HG02943 (cell line): ENCODE results near the gene MAP3K8.
"Not testable (repeated sequence)": the region's sequence is repeated elsewhere in the genome, so short reads cannot be mapped to it uniquely, and the experiment has no call there.

Experiments
- ATAC-seq: cut with Tn5 transposase; IDR thresholded peaks from one replicate; pipeline ENCODE4 v1.9.1; 2021; ENCODE audit warnings: mild to moderate bottlenecking, low read depth, moderate library complexity; ENCODE audit not compliant: unreplicated experiment

Gene MAP3K8

DNA sequence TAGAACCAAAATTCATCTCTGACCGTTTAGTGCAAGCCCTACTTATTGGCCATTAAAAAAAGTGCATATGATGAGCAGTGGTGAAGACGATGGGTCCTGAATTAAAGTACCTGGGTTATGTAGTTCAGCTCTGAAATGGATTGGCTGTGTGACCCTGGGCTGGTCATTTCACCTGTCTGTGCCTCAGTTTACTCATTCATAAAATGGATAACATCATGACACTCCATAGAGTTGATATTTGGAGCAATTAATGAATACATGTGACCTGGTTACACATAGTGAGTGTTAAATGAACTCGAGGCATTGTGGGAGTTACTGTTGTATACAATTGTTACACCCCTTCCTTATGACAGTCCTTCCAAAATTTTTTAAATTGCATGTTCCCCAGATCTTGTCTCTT lies 9.1 kb downstream of the MAP3K8 start:
- ATAC-seq, result no peak

DNA sequence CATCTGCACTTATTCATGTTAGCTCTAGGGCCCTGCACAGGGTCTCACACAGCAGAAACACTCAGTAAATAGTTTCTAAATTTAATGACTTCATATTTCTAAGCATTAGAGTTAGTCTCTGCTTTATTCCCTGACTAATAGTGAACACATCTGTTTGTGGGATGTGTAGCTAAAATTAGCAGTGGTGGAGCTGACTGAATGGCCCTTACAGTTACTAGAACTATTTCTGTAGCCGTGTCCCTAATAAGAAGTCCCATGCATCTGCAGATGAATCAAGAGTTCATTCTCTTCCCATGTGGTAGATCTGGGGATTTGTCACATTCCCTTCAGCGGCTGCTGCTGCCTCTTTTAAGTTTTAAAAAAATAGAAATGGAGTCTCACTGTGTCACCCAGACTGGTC lies 11.7 kb downstream of the MAP3K8 start:
- ATAC-seq, result no peak

DNA sequence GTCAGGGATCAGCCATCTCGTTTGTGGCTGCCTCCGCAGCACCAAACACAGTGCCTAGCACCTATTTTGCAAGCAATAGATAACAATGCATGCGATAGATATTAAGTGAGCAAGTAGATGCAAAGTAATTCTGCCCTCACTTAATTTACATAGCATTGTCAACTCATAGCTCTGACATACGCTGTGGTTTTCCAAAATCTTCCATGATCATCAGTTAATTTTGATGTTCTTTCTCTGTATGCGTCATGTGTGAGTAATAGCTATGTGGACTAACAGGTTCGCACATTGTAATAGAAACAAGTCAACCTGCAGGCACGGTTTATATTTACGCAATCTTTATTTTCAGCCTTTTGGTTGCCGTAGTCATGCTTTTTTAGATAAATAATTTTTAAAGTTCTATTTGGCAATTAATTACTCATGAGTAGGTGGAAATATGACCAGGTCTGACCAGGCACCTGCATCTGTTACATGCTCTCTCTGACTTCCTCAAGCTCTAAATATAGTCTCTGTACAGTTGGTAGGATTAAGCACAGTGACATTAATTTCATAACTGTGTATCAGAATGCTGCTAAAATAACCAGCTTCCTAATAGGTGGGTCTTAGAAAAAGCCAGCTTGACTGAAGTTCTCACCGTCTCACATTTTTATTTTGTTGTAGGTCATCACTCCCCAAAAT lies 13.3 kb downstream of the MAP3K8 start:
- ATAC-seq, result no peak

DNA sequence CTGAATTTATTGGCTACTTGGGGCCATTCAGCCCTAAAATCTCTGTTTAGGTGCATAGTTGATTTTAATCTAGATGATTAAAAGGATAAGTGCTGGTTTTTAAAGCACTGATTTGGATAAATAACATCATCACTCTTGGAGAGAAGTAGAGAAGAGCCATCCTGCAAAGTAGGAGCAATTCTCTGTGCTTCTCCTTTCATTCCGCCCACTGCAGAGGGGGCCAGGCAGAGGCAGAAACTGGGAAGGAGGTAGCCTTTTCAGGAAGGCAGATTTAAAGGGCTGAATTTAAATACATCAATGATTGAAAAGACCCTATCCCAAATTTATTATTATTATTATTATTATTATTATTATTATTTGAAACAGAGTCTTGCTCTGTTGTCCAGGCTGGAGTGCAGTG lies 14.1 kb downstream of the MAP3K8 start:
- ATAC-seq, result no peak

DNA sequence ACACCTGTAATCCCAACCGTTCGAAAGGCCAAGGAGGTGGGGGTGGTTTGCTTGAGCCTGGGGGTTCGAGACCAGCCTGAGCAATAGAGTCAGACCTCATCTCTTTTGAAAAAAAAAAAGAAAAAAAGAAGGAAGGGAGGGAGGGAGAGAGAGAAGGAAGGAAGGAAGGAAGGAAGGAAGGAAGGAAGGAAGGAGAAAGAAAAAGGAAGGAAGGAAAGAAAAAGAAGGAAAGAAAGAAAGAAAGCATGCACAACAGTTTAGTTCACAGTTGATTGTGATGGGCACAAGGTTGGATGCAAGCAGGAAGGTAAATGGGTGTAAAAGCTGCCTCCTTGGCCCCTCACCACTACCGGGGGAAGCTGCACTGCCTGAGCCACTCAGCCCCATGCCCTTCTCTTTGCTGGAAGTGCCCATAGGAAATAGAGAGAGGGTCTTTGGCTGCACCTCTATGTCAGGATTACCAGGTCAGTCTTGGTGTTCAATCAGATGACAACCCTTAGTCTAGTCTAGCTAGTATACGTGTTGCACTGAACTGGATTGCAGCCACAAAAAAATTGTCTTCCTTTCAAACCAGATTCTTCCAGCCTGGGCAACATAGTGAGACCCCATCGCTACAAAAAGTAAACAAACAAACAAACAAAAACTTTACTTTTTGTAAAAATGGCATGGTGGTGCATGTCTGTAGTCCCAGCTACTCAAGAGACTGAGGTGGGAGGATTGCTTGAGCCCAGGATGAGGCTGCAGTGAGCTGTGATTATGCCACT lies 20.0 kb downstream of the MAP3K8 start:
- no peak for ATAC-seq

DNA sequence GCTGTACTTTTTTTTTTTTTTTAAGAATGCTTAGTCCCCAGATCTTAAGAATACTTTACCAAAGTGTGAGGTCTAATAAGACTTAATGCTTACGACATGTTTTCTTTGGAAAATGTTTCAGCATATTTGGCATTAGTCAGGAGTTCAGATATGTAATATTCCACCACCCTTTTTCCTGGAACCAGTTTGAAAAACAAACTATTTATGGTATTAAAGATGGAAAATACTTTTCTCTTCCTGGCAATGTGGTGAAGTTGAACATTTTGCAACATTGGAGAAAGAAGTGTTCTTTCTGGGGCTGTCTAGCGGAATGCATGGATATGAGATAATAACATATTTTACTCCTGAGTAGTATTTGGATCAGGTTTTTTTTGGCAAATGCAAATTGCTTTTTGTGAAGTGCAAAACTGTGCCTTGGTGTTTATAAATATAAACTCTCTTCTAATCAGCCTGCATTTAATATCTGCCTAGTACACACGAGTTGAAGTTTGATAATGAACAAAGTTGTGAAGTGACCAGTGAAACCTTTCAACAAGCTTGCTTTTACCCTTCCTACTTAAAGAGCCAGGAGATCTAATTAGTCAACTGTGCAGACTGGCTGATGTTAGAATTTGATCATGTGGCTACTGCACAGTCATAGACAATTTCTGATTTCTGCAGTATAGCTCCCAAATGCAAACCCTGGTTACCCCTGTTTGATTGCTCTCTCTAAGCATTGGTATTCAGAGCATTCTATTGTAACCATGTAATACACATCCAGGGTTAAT lies 20.9 kb downstream of the MAP3K8 start:
- no peak for ATAC-seq

DNA sequence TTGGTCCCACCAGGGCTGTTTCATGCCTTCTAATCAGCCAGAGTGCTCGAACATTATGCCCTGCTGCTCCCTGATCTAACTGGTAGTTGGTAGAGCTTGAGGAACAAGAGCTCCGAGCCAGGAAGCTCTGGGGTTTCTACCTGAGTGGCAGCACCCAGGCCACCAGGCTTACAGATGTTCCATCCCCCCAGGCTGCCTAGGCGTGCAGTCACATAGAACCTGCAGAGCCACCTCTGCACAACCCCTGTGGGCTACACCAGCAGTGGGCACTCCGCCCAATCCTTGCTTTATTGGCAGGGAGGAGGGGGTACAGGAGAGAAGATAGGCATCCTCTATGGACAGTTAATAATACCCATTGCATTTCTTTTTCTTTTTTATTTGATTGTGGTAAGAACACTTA lies 21.8 kb downstream of the MAP3K8 start:
- ATAC-seq, result peak; percentile 42

DNA sequence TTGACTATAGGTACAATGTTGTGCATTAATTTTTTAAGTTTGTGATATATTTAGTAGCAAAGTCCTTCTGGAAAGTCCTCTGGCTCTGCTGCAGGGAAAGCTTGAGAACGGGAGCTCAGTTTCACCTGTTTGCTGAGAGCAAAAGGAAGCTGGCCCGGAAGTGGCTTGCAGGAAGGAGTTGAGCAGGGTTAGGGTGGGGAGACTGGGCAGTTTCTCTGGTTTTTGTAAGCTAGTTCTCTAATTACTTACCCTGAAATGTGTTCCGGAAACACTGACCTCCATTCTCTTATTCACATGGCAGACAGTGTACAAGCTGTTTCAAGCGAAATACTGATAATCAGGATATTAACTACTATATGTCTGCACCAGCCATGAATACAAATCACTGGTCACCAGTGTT lies 22.3 kb downstream of the MAP3K8 start:
- peak; percentile 68 for ATAC-seq

DNA sequence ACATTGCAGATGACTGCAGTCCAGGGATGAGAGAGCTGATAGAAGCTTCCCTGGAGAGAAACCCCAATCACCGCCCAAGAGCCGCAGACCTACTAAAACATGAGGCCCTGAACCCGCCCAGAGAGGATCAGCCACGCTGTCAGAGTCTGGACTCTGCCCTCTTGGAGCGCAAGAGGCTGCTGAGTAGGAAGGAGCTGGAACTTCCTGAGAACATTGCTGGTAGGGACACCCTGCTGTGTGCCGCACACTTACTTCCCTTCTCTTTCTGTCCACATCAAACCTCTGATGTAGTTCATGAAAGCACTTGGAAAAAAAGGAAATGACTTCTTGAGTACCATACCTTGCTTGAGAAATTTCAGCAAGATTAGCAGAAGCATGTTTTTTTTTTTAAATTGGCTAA lies 25.3 kb downstream of the MAP3K8 start:
- no peak for ATAC-seq

DNA sequence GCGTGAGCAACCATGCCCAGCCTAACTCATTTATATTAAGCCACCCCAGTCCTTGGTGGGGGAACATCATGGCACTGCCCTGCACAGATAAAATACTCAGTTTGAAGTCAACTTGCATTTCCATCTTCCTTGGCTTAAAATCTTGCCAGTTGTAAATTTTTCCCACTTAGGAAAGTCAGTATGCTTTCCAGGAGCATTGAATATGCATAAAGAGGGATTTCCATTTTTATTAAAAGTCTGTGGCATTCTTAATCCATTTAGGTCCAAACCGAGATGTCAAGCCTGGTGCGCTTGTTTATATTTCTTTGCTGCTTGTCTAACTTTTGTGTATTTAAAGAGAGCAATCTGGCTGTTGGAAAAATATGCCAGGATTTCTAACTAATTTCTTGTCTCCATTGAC lies 26.1 kb downstream of the MAP3K8 start:
- no peak for ATAC-seq

DNA sequence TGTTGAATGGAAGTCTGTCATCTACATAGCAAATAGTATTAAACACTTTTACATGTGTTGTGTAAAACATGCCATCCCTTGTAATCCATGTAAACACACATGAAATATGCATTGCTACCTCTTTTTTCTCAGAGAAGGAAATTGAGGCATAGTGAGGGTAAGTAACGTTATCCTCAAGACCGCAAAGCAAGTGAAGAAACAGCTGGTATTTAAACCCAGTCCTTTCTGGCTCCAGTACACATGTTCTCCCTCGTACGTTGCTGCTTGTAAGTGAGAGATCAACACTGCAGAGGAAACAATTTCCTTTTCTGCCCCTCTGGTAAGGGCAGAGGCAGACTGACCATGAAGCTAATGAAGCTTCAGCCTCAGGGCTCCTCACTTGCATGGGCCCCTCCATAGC lies 28.5 kb downstream of the MAP3K8 start:
- no peak for ATAC-seq

DNA sequence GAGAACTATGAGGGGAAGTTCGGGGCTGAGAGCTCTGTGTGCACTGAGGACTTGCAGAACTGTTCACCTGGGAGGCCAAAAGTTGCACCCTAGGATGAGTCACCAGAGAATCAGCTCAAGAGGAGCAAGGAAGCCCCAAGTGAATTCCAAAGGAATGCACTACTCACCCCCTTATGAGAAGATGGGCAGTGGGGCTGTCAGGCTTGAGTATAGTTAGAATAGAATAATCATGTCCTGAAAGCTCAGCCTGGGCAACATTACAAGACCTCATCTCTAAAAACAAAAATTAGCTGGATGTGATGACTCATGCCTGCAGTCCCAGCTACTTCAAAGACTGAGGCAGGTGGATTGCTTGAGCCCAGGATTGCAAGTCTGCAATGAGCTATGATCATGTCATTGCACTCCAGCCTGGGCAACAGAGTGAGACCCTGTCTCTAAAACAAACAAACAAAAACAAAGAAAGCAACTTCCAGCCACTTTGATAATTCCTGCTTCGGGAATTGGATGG lies 30.0 kb downstream of the MAP3K8 start:
- ATAC-seq, result no peak

DNA sequence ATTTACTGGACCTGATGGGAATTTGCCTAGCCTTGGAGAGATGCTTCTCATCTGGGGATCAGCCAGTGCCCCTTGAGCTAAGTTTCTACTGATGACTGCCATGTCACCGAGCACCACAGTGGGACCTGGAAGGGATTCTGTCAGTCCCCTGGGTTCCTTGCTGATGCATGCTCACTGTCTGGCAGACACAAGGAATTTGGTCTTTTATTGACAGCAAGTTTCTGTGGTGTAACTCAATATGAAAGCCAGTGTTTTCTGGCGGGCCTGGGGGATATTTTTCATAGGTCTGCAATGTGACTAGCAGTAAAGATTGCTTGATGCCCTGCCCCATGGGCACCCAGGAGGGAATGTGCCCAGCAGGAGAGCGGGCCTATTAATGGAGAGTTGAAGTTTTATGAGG lies 30.7 kb downstream of the MAP3K8 start:
- no peak for ATAC-seq

DNA sequence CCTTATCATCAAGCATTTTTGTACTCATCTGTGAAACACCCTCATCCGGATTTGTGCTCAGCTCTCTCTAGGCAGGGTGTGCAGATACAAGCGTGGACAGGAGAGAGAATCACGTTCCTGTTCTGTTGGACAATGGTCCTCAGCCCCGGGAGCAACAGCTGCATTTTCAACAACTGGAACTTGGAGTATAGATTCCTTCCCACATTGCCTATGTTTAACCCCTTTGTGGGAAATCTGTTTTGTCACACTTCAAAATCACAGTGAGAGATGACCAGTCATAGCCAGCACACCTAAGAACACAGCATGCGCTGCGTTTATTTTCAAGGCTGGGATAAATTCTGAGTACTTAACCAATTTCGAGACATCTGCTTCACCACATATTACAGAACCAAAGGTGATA lies 32.5 kb downstream of the MAP3K8 start:
- no peak for ATAC-seq

DNA sequence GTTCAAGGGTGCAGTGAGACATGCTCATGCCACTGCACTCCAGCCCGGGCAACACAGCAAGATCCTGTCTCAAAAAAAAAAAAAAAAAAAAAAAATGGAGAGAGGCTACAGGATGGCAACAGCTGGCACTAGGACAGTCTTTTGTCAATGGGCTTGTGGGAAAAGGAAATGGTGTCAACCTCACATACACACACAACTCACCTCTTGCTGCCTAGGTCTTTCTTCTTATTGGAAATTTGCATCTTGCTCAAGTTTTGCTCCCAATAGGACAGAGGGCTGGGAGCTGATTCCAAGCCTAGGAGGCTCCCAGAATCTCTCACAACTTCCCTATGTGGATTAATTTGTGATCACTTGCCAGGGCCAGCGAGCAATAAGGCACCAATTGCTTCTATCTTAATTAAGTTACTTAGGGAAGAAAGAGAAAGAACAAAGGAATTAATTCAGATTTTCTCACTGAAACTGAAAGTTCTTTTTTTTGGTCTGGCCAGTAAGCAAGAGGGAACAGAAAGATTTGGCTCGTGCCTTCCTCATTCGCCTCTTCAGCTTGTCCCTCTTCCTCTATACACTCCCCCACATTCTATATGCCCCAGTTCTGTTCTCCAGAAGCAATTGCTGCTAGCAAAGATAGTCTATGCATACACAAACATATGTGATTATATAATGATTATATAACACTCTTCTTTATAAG lies 33.8 kb downstream of the MAP3K8 start:
- no peak for ATAC-seq

DNA sequence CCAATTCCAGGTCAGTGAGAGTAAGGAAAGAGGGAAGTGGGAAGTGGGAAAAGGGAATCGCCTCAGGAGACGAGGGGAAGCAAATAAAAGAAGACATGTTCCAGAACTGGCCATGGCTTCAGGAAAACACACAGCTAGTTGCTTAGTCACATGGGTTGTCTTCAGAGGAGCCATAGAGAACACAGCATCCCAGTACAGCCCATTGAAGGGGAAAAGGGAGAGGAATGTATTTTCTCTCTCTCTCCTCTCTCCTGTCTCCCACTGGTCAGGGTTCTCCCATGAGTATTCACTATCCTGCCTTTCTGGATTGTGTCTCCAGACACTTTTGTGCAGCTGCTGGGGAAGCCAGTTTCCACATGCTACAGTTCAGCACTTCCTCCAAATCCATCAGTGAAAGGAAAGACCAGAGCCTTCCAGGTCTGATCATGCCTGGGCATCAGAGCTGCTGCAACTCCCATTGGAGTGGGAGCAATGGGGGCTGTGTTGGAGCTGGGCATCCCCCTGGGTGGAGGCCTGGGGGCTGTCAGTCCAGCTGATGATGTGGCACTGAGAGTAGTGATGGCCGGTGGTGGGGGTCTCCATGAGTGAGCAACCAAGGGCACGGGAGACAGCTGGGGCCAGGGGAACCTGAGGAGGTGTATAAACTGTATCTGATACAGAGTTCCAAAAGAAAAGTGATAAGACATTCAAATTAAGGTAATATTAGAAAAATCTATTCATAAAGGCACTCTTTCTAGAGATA lies 38.6 kb downstream of the MAP3K8 start:
- ATAC-seq, result no peak

DNA sequence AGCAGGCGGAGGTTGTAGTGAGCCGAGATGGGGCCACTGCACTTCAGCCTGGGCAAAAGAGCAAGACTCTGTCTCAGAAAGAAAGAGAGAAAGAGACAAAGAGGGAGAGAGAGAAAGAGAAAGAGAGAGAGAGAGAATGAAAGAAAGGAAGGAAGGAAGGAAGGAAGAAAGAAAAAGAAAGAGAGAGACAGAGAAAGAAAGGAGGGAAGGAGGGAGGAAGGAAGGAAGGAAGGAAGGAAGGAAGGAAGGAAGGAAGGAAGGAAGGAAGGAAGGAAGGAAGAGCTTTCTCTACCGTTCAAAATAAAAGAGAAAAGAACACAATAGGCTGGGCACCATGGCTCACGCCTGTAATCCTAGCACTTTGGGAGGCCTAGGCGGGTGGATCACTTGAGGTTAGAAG lies 41.5 kb downstream of the MAP3K8 start:
- ATAC-seq, result not testable (repeated sequence)

DNA sequence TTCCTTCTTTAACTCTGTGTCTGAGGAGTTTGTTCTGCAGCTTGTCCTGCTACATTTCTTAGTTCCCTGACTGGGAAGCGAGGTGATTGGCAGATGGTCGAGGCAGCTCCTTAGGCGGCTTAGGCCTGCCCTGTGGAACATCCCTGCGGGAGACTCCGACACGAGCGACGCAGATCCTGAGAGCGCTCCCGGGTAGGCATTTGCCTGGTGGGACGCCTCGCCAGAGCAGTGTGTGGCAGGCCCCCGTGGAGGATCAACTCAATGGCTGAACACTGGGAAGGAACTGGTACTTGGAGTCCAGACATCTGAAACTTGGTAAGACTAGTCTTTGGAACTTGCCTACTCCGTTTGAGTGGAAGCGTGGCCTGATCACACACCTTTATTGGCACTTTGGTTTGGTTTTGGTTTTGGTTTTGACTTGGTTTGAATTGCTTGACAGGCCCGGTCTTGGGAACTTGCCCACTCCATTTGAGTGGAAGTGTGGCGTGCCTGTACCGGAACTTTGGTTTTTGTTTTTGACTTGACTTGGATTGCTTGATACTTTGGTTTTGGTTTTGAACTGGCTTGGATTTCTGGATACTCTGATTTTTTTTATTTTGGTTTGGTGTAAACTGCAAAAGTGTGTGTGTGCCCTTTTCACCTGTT lies 42.6 kb downstream of the MAP3K8 start:
- ATAC-seq, result no peak

DNA sequence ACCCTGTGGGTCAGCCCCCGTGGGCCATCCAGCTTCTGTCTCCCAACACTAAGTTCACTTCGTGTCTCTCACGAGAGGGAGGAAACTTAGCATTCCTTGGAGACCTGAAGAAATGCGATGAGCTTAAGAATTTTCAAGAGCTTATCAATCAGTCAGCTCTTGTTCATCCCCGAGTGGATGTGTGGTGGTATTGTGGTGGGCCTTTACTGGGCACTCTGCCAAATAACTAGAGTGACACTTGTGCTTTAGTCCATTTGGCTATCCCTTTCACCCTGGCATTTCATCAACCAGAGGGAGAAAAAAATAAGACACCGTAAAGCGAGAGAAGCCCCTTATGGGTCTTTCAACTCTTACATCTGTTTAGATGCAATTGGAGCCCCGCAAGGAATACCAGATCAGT lies 45.5 kb downstream of the MAP3K8 start:
- ATAC-seq, result not testable (repeated sequence)

DNA sequence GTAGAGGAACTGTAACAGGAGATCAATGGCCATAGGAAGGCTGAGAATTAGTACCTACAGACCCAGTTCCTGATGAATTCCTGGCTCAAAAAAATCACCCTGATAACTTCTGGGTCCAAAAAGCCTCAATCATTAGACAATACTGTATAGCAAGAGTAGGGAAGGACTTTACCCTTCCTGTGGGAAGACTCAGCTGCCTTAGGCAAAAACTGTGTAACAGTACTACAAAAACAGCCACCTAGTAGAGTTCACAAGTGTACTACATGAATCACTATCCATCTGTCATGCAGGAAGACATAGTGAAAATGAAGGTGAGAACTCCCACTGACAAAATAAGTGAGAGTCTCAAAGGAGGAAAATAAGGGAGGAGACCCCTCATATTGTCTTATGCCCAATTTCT lies 47.6 kb downstream of the MAP3K8 start:
- no peak for ATAC-seq
